ENCODE measurements around the gene PNPLA7. TPM values are rescaled to one million over a fixed set of nuclear protein-coding genes. Genes with fewer than 3 reads are reported as not detected.
A peak's percentile ranks its signal among the peaks of the same experiment; 100 is the strongest.

Gene PNPLA7
- total and polyA plus RNA-seq, 8 donors, result 3.5 to 51.3 (median 16.6) TPM

DNA sequence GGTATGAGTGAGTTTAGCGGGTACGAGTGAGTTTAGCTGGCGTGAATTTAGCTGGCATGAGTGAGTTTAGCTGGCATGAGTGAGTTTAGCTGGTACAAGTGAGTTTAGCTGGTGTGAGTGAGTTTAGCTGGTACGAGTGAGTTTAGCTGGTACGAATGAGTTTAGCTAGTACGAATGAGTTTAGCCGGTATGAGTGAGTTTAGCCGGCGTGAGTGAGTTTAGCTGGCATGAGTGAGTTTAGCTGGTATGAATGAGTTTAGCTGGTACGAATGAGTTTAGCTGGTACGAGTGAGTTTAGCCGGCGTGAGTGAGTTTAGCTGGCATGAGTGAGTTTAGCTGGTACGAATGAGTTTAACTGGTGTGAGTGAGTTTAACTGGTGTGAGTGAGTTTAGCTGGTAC is 41.0 kb downstream of the PNPLA7 start:
- peaks cover 0 to 25% (median 10%) of the 10 kb centered on the region in 4 donors for H3K36me3 ChIP-seq
- WGBS, 5 donors, result 84 to 95% (median 90%) methylated on average over 14 of the region's 14 CpGs
- no peak overlapping the region for H3K4me3 ChIP-seq
- H3K4me1 ChIP-seq, result peaks cover 0 to 8% (median 0%) of the 10 kb centered on the region in 4 donors
- no peak overlapping the region for H3K27ac ChIP-seq
- no peak for TF ChIP-seq POLR2AphosphoS5 (IDR thresholded peaks at IDR 0.05)
- TF ChIP-seq, protein P1, sequence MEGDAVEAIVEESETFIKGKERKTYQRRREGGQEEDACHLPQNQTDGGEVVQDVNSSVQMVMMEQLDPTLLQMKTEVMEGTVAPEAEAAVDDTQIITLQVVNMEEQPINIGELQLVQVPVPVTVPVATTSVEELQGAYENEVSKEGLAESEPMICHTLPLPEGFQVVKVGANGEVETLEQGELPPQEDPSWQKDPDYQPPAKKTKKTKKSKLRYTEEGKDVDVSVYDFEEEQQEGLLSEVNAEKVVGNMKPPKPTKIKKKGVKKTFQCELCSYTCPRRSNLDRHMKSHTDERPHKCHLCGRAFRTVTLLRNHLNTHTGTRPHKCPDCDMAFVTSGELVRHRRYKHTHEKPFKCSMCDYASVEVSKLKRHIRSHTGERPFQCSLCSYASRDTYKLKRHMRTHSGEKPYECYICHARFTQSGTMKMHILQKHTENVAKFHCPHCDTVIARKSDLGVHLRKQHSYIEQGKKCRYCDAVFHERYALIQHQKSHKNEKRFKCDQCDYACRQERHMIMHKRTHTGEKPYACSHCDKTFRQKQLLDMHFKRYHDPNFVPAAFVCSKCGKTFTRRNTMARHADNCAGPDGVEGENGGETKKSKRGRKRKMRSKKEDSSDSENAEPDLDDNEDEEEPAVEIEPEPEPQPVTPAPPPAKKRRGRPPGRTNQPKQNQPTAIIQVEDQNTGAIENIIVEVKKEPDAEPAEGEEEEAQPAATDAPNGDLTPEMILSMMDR (IDR thresholded peaks at IDR 0.05), result no peak
- no peak for TF ChIP-seq POLR2A (IDR thresholded peaks at IDR 0.05)
- no peak for TF ChIP-seq EP300 (IDR thresholded peaks at IDR 0.05)
- intact Hi-C loops (cut with DNase I; ENCODE audit: low total_unique reads), result no loop called here
- no peaks in the 10 kb centered on the region for H3K27me3 ChIP-seq
- no peaks in the 10 kb centered on the region for H3K9me3 ChIP-seq
- no peak for DNase-seq

DNA sequence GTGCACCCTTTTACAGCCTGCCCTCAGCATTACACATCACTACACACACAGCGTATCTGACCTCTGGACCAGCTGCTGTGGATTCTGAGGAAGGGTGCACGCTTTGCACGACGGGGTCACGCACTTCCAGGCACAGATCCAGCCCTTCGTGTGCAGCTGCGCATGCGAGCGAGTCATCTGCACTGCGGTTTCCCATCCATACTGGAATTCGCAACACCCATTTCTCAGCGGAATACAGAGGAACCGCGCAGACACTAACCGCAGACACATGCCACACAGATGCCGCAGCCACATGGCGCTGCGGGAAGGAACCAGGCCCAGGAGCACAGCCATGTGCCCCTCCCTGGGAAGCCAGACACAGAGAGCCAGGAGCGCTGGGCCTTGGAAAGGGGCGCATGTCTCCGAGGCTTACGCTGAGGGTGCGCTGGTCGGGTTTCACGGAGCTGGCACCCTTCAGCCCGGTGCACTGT is 43.5 kb downstream of the PNPLA7 start:
- Histone ChIP-seq H3K4me1 (peaks cover 0 to 8% (median 0%) of the 10 kb centered on the region in 4 donors), H3K27me3 (no peaks in the 10 kb centered on the region), H3K27ac (no peak overlapping the region), H3K9me3 (no peaks in the 10 kb centered on the region), H3K4me3 (no peak overlapping the region), H3K36me3 (peaks cover 0 to 19% (median 9%) of the 10 kb centered on the region in 4 donors)
- TF ChIP-seq EP300 (IDR thresholded peaks at IDR 0.05) (no peak), POLR2AphosphoS5 (IDR thresholded peaks at IDR 0.05) (no peak), POLR2A (IDR thresholded peaks at IDR 0.05) (no peak)
- TF ChIP-seq, protein P1 (IDR thresholded peaks at IDR 0.05), result no peak
- no peak for DNase-seq
- WGBS, 5 donors, result 84 to 95% (median 91%) methylated on average over 25 to 26 of the region's 26 CpGs
- intact Hi-C loops (cut with DNase I; ENCODE audit: low total_unique reads), result no loop called here

DNA sequence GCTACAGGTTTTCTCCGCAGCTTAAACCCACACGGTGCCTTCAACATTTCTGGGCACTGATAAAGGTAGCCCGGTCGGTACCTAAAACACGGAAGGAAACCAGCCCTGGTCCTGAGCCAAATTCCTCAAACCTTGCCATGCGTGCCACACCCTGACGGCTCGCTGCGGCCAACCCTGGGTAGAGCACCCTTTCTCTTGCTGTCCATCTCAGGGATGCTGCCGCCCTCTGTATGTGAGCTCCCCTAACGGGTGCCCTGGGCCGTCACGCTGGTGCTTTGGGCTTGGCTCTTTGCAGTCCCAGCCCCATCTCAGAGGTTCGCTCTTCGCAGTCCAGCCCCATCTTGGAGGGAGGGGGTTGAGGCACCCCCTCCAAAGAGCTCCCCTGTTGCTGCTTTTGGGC is 43.9 kb downstream of the PNPLA7 start:
- Histone ChIP-seq H3K27ac (no peak overlapping the region), H3K9me3 (no peaks in the 10 kb centered on the region), H3K4me1 (peaks cover 0 to 8% (median 0%) of the 10 kb centered on the region in 4 donors), H3K27me3 (no peaks in the 10 kb centered on the region), H3K36me3 (peaks cover 0 to 21% (median 12%) of the 10 kb centered on the region in 4 donors), H3K4me3 (no peak overlapping the region)
- intact Hi-C loops (cut with DNase I; ENCODE audit: low total_unique reads), result no loop called here
- 61 to 76% (median 66%) methylated on average over 7 to 15 of the region's 15 CpGs for WGBS, 5 donors
- DNase-seq, result peak in 1 of 2 donors; percentile 71
- TF ChIP-seq, protein P1 (IDR thresholded peaks at IDR 0.05), result no peak

DNA sequence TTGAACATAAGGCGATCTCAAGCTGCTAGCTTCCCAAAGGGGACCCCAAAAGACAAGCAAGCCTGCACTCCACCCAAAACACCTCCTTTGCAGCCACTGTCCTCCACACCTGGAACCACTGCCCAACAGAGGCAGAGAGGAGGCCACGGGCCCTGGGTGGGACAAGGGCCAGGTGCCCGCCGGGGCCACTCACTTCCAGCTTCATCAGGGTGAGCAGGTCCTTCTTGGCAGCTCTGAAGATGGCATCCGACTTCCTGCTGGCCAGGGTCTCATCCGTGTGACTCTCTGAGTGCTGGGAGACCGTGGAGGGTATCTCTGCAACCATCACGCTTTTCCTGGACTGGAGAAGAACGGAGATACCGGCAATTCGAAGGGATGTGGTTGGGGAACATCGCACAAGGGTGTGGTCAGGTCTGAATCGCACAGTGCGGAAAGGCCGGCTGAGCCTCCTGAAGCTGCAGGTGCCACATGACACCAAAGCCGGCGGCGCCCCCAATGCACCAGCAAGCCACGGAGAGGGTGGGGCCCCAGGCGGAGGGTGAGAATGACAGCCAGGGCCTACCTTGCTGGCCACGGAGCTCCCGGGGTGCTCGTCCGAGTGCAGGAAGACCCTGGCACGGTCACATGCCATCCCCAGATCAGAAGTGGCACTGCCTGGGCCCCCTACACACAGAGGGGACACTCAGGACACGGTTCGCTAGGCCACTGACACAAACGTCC is 44.6 kb downstream of the PNPLA7 start:
- intact Hi-C loops (cut with DNase I; ENCODE audit: low total_unique reads), result no loop called here
- Histone ChIP-seq H3K4me3 (no peak overlapping the region), H3K9me3 (no peaks in the 10 kb centered on the region), H3K27me3 (no peaks in the 10 kb centered on the region), H3K27ac (no peak overlapping the region), H3K4me1 (peaks cover 0 to 8% (median 0%) of the 10 kb centered on the region in 4 donors), H3K36me3 (peaks cover 0 to 28% (median 18%) of the 10 kb centered on the region in 4 donors)
- WGBS, 5 donors, result 92 to 95% (median 95%) methylated on average over 23 to 28 of the region's 28 CpGs
- DNase-seq, result no peak
- TF ChIP-seq POLR2AphosphoS5 (IDR thresholded peaks at IDR 0.05) (no peak), POLR2A (IDR thresholded peaks at IDR 0.05) (no peak), EP300 (IDR thresholded peaks at IDR 0.05) (no peak)
- TF ChIP-seq, protein P1 (IDR thresholded peaks at IDR 0.05), result no peak

Measured in stomach (tissue), 9 donors.